Measurements from ENCODE around the gene KLF6. TPM values are rescaled to one million over a fixed set of nuclear protein-coding genes. Genes with fewer than 3 reads are reported as not detected.
A peak's percentile ranks its signal among the peaks of the same experiment; 100 is the strongest.

KLF6 gene
- total and polyA plus RNA-seq, 9 of the 15 experiments (the other 6 are each of a cell fraction or from before 2014, with no cell fraction given) = 3.2 to 23.9 (median 8.0) TPM

DNA sequence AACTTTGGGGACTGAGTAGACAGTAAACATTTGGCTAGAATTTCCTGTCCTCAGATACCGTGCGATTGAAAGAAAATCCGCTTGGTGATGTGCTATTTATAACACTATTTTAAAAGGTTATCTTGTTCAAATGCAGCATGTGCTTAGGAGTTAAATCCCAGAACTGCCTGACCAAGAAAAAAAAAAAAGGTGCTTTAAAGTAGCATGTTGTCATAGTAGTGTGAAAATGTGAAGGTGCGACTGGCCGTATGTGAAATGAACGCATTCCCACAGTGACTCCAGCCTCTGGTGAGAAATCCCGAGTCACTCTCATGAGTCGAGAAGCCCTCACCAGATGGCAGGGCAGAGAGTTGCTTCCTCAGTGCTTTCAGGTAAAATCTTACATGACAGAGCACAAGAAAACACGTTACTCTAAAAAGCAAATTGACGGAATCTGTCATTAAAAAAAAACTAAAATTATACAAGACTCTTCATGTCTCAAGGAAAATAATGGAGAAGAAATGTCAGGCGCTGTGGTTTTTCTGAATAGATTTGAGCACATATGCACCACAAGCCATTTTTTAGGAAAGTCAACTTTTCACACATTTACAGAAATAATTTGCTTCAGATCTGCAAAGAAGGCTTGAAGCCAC lies 18.4 kb upstream of the KLF6 start (continued):
- TF ChIP-seq, protein P1, sequence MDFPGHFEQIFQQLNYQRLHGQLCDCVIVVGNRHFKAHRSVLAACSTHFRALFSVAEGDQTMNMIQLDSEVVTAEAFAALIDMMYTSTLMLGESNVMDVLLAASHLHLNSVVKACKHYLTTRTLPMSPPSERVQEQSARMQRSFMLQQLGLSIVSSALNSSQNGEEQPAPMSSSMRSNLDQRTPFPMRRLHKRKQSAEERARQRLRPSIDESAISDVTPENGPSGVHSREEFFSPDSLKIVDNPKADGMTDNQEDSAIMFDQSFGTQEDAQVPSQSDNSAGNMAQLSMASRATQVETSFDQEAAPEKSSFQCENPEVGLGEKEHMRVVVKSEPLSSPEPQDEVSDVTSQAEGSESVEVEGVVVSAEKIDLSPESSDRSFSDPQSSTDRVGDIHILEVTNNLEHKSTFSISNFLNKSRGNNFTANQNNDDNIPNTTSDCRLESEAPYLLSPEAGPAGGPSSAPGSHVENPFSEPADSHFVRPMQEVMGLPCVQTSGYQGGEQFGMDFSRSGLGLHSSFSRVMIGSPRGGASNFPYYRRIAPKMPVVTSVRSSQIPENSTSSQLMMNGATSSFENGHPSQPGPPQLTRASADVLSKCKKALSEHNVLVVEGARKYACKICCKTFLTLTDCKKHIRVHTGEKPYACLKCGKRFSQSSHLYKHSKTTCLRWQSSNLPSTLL (IDR thresholded peaks at IDR 0.05) = no peak
- TF ChIP-seq, protein P2, sequence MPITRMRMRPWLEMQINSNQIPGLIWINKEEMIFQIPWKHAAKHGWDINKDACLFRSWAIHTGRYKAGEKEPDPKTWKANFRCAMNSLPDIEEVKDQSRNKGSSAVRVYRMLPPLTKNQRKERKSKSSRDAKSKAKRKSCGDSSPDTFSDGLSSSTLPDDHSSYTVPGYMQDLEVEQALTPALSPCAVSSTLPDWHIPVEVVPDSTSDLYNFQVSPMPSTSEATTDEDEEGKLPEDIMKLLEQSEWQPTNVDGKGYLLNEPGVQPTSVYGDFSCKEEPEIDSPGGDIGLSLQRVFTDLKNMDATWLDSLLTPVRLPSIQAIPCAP (CRISPR knock-in tag; IDR thresholded peaks at IDR 0.05; ENCODE audit: borderline replicate concordance) = no peak
- TF ChIP-seq, protein P3, sequence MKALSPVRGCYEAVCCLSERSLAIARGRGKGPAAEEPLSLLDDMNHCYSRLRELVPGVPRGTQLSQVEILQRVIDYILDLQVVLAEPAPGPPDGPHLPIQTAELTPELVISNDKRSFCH (CRISPR knock-in tag; IDR thresholded peaks at IDR 0.05) = no peak
- TF ChIP-seq, protein P3 (tag; IDR thresholded peaks at IDR 0.05) = peak; percentile 34; the same call in 1 of the 2 replicates
- TF ChIP-seq, protein P4, sequence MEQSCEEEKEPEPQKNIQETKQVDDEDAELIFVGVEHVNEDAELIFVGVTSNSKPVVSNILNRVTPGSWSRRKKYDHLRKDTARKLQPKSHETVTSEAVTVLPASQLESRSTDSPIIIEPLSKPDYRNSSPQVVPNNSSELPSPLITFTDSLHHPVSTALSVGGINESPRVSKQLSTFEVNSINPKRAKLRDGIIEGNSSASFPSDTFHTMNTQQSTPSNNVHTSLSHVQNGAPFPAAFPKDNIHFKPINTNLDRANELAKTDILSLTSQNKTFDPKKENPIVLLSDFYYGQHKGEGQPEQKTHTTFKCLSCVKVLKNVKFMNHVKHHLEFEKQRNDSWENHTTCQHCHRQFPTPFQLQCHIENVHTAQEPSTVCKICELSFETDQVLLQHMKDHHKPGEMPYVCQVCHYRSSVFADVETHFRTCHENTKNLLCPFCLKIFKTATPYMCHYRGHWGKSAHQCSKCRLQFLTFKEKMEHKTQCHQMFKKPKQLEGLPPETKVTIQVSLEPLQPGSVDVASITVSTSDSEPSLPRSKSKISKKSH (CRISPR knock-in tag; IDR thresholded peaks at IDR 0.05) = no peak
- TF ChIP-seq RBFOX2 (IDR thresholded peaks at IDR 0.05; ENCODE audit: low read depth, low read length) (peak; percentile 12; the same call in 1 of the 2 replicates), ZNF134 (CRISPR knock-in tag; conservative IDR thresholded peaks at IDR 0.05) (no peak), SMAD2 (IDR thresholded peaks at IDR 0.05; ENCODE audit: low read depth, low read length) (no peak), ZNF197 (CRISPR knock-in tag; IDR thresholded peaks at IDR 0.05; ENCODE audit: low read depth) (peak; percentile 89), ZNF586 (CRISPR knock-in tag; conservative IDR thresholded peaks at IDR 0.05) (no peak), POLR2B (IDR thresholded peaks at IDR 0.05; ENCODE audit: low read depth, partially characterized antibody) (peak; percentile 22), FOSL1 (tag; conservative IDR thresholded peaks at IDR 0.05) (no peak), ELF2 (CRISPR knock-in tag; IDR thresholded peaks at IDR 0.05) (0 out of 2 replicates have a peak, but pooled peaks have one; percentile 37), ZNF75A (CRISPR knock-in tag; IDR thresholded peaks at IDR 0.05) (no peak), YY1 (IDR thresholded peaks at IDR 0.05; ENCODE audit: borderline replicate concordance in 1 of 3, control insufficient read depth in 1 of 3, extremely low read depth in 1 of 3, insufficient read depth in 3 of 3, insufficient read length in 1 of 3, insufficient replicate concordance in 2 of 3, low read depth in 1 of 3, low read length in 2 of 3) (peak in 1 of 3 experiments; percentile 37), FOXK2 (conservative IDR thresholded peaks at IDR 0.05 in 1 of 2, IDR thresholded peaks at IDR 0.05 in 1 of 2; ENCODE audit: low read depth in 2 of 2) (peak; percentile 81), MBD2 (IDR thresholded peaks at IDR 0.05; ENCODE audit: borderline replicate concordance, low read depth) (0 out of 2 replicates have a peak, but pooled peaks have one; percentile 10)
- TF ChIP-seq, protein P5, sequence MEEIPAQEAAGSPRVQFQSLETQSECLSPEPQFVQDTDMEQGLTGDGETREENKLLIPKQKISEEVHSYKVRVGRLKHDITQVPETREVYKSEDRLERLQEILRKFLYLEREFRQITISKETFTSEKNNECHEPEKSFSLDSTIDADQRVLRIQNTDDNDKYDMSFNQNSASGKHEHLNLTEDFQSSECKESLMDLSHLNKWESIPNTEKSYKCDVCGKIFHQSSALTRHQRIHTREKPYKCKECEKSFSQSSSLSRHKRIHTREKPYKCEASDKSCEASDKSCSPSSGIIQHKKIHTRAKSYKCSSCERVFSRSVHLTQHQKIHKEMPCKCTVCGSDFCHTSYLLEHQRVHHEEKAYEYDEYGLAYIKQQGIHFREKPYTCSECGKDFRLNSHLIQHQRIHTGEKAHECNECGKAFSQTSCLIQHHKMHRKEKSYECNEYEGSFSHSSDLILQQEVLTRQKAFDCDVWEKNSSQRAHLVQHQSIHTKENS (CRISPR knock-in tag; IDR thresholded peaks at IDR 0.05) = no peak
- TF ChIP-seq, protein P6, sequence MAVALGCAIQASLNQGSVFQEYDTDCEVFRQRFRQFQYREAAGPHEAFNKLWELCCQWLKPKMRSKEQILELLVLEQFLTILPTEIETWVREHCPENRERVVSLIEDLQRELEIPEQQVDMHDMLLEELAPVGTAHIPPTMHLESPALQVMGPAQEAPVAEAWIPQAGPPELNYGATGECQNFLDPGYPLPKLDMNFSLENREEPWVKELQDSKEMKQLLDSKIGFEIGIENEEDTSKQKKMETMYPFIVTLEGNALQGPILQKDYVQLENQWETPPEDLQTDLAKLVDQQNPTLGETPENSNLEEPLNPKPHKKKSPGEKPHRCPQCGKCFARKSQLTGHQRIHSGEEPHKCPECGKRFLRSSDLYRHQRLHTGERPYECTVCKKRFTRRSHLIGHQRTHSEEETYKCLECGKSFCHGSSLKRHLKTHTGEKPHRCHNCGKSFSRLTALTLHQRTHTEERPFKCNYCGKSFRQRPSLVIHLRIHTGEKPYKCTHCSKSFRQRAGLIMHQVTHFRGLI (CRISPR knock-in tag; IDR thresholded peaks at IDR 0.05) = 0 out of 2 replicates have a peak, but pooled peaks have one; percentile 54

Measured in K562 (cell line).